K562 (cell line): ENCODE data around the gene SEPTIN12. TPM values are rescaled to one million over a fixed set of nuclear protein-coding genes. Genes with fewer than 3 reads are reported as not detected.

Experiments
- ATAC-seq: fragments of 200-7000 bp; cut with Tn5 transposase; 3 replicates; pipeline ENCODE4 v1.9.1; 2020; ENCODE audit warnings: moderate library complexity
- BruUV-seq: library from RNA; stranded (reverse); fragments of 400-500 nt; replicated peaks from 2 replicates; lab custom pipeline; 2021; lab: Mats Ljungman, UMichigan
- CTCF ChIA-PET: fragments of 300-600 bp; formaldehyde crosslinking; extraction: SDS; loops from one replicate; lab custom pipeline; 2021; ENCODE audit warnings: low intra/inter-chr PET ratio; lab: Yijun Ruan, JAX
- POLR2A ChIA-PET: fragments of 300-600, 350-650 bp; sonication (Branson Sonifier 250); formaldehyde crosslinking; extraction: SDS; loops from one replicate; lab custom pipeline; 2021; ENCODE audit warnings: antibody characterized with exemption, inconsistent platforms; lab: Yijun Ruan, JAX
- DNase-seq, 4 experiments: peaks; one replicate each; pipeline versions ENCODE4 v3.0.0 to v3.0.0-alpha.2; 2011 to 2018; ENCODE audit warnings: low spot score in 3 of 4, mixed read lengths in 3 of 4; ENCODE audit errors: extremely low read depth in 1 of 4
- FAIRE-seq: peaks from 2 replicates; lab custom pipeline; 2011; peaks lifted over from hg19 to GRCh38; lab: Jason Lieb, UNC
- H2AFZ ChIP-seq: 2 replicates; pipeline ENCODE4 v1.6.0; 2011; ENCODE audit warnings: low read depth, low read length, control low read depth, inconsistent platforms
- H3K27ac ChIP-seq: fragments of 200-600 bp; 3 replicates; pipeline ENCODE4 v1.8.0; 2011; ENCODE audit warnings: low read depth, mild to moderate bottlenecking, control low read depth, inconsistent platforms, low read length, moderate library complexity, mixed read lengths; ENCODE audit errors: extremely low read depth
- H3K27me3 ChIP-seq, 2 experiments: fragments of 300-600 bp in 1 of 2; 2 replicates in 1 of 2; 3 replicates in 1 of 2; pipeline versions ENCODE4 v1.6.0 to v1.8.0; 2011; ENCODE audit warnings: inconsistent platforms in 2 of 2, low read length in 2 of 2, mild to moderate bottlenecking in 1 of 2, mixed read lengths in 1 of 2, moderate library complexity in 1 of 2; ENCODE audit not compliant: control insufficient read depth in 2 of 2, insufficient read depth in 2 of 2
- H3K36me3 ChIP-seq: fragments of 300-600 bp; 3 replicates; pipeline ENCODE4 v1.8.0; 2011; ENCODE audit warnings: mild to moderate bottlenecking, low read length, inconsistent platforms; ENCODE audit not compliant: control insufficient read depth, insufficient read depth
- H3K4me1 ChIP-seq, 2 experiments: fragments of 200-600 bp in 1 of 2; replicated peaks in 1 of 2; 2 replicates in 1 of 2; 3 replicates in 1 of 2; pipeline versions ENCODE4 v1.5.1 to v1.8.0; 2011; ENCODE audit warnings: inconsistent platforms in 2 of 2, low read length in 2 of 2, mild to moderate bottlenecking in 1 of 2, mixed read lengths in 1 of 2, moderate library complexity in 1 of 2; ENCODE audit not compliant: control insufficient read depth in 2 of 2, insufficient read depth in 2 of 2
- H3K4me2 ChIP-seq: 2 replicates; pipeline ENCODE4 v1.6.1; 2011; ENCODE audit warnings: low read length, control low read depth, inconsistent platforms, mixed read lengths; ENCODE audit not compliant: insufficient read depth
- H3K4me3 ChIP-seq: fragments of 200-600 bp; sonication (generic), shearing (Covaris generic); 2 replicates; pipeline ENCODE4 v1.5.1; 2016; ENCODE audit warnings: control low read depth, inconsistent platforms
- H3K79me2 ChIP-seq: fragments of 200-600 bp; 3 replicates; pipeline ENCODE4 v1.8.0; 2011; ENCODE audit warnings: low read length, inconsistent platforms; ENCODE audit not compliant: control insufficient read depth, insufficient read depth
- H3K9ac ChIP-seq, 2 experiments: 2 replicates each; pipeline versions ENCODE4 v1.6.0 to v1.6.1; 2011; ENCODE audit warnings: low read depth in 2 of 2, low read length in 2 of 2, control low read depth in 1 of 2, inconsistent platforms in 1 of 2, mild to moderate bottlenecking in 1 of 2, mixed read lengths in 1 of 2; ENCODE audit not compliant: insufficient read depth in 1 of 2
- H3K9me1 ChIP-seq: one replicate; pipeline ENCODE4 v1.6.0; 2011; ENCODE audit warnings: inconsistent platforms, mild to moderate bottlenecking, low read length, moderate library complexity; ENCODE audit not compliant: control insufficient read depth, insufficient read depth
- H3K9me3 ChIP-seq: replicated peaks from 2 replicates; pipeline ENCODE4 v1.5.1; 2011; ENCODE audit warnings: low read depth, low read length, inconsistent platforms; ENCODE audit not compliant: control insufficient read depth, insufficient read depth
- H4K20me1 ChIP-seq: replicated peaks from 2 replicates; pipeline ENCODE4 v1.6.1; 2011; ENCODE audit warnings: low read length, inconsistent platforms, mixed read lengths; ENCODE audit not compliant: control insufficient read depth, insufficient read depth
- GTF2A2 ChIP-seq: IDR thresholded peaks from 2 replicates; pipeline ENCODE4 v1.6.1; 2016; ENCODE audit warnings: mild to moderate bottlenecking, missing genetic modification characterization, missing compliant biosample characterization
- HMG20B ChIP-seq: fragments of 250-450 bp; sonication (Bioruptor Pico); IDR thresholded peaks from 2 replicates; pipeline ENCODE4 v1.5.0; 2021; ENCODE audit warnings: mild to moderate bottlenecking
- ILK ChIP-seq: fragments of 450-650 bp; IDR thresholded peaks from 2 replicates; pipeline ENCODE4 v1.6.1; 2016; ENCODE audit warnings: missing genetic modification characterization, low read depth, mild to moderate bottlenecking, missing compliant biosample characterization, moderate library complexity, borderline replicate concordance
- NCOR1 ChIP-seq: fragments of 450-650 bp; IDR thresholded peaks from 2 replicates; pipeline ENCODE4 v1.6.1; 2016; ENCODE audit warnings: mild to moderate bottlenecking, moderate library complexity
- TAF9B ChIP-seq: fragments of 450-650 bp; IDR thresholded peaks from 2 replicates; pipeline ENCODE4 v1.6.1; 2018; ENCODE audit warnings: mild to moderate bottlenecking; ENCODE audit not compliant: partially characterized antibody
- TEAD4 ChIP-seq, 2 experiments: sonication (generic) in 1 of 2; formaldehyde crosslinking in 1 of 2; IDR thresholded peaks; 2 replicates each; pipeline versions ENCODE4 v1.6.1 to v1.8.0; 2012 to 2022; ENCODE audit warnings: borderline replicate concordance in 1 of 2, inconsistent platforms in 1 of 2, low read length in 1 of 2, mild to moderate bottlenecking in 1 of 2, missing genetic modification reagents in 1 of 2
- XRCC5 ChIP-seq: fragments of 200-400 bp; formaldehyde crosslinking; IDR thresholded peaks from 2 replicates; pipeline ENCODE4 v1.6.1; 2017; ENCODE audit warnings: low read depth, mild to moderate bottlenecking, low read length
- ZC3H4 ChIP-seq: sonication (generic); formaldehyde crosslinking; IDR thresholded peaks from 2 replicates; pipeline ENCODE4 v1.9.0; 2021; ENCODE audit warnings: missing genetic modification reagents, borderline replicate concordance
- ZKSCAN1 ChIP-seq: fragments of 150-350 bp; IDR thresholded peaks from 2 replicates; pipeline ENCODE4 v1.6.1; 2016; ENCODE audit warnings: low read depth, low read length
- WGBS: fragments of 100-300 bp; shearing (Covaris generic); methylation state at CpG from one replicate; pipeline ENCODE4 v1.1.6; 2016; ENCODE audit warnings: low coverage, mixed read lengths; ENCODE audit not compliant: insufficient coverage; ENCODE audit errors: missing lambda C conversion rate; 5-methylcytosine and 5-hydroxymethylcytosine counted together
- in situ Hi-C: fragments of 300-500 bp; cut with MboI; formaldehyde crosslinking; loops from 4 replicates; pipeline ENCODE4 v1.15.0; 2018; ENCODE audit warnings: inconsistent platforms, mixed read lengths
- intact Hi-C: fragments of 100-400 bp; cut with micrococcal nuclease; formaldehyde crosslinking; loops from 2 replicates; pipeline ENCODE4 v1.14.2; 2022
- polyA plus RNA-seq, 8 experiments: library from polyadenylated mRNA; depleted of rRNA in 4 of 8; stranded (reverse) in 5 of 8; unstranded in 3 of 8; fragments of >200 nt; fragmentation: Nextera tagmentation in 2 of 8; fragmentation: Illumina TruSeq in 1 of 8; extraction: Ambion mirVana in 2 of 8; extraction: Trizol in 1 of 8; gene quantifications; 2 replicates each; pipeline versions ENCODE4 v1.2.1 to v1.2.3, GENCODE V29; 2011 to 2014; ENCODE audit warnings: inconsistent platforms in 1 of 8, missing spikeins in 1 of 8
- total RNA-seq, 7 experiments: library from RNA; depleted of rRNA in 6 of 7; stranded (reverse); fragments of >200 nt in 6 of 7; fragmentation: Illumina TruSeq in 2 of 7; extraction: Trizol in 2 of 7; gene quantifications; 2 replicates each; pipeline versions ENCODE4 v1.2.1 to v1.2.3, GENCODE V29; 2011 to 2021; ENCODE audit warnings: low replicate concordance in 1 of 7

Gene SEPTIN12
- total and polyA plus RNA-seq, 9 of the 15 experiments (the other 6 are each of a cell fraction or from before 2014, with no cell fraction given): not detected

GRCh38 chr16:4828567-4829321 is 40.6 kb upstream of the SEPTIN12 start:
- 94% methylated on average over 11 of the region's 11 CpGs for whole genome bisulfite sequencing
- no peak overlapping the region for H3K4me3 ChIP-seq
- TF ChIP-seq TEAD4 (IDR thresholded peaks at IDR 0.05; ENCODE audit: low read length): no peak
- TF ChIP-seq TEAD4 (CRISPR knock-in tag; IDR thresholded peaks at IDR 0.05; ENCODE audit: borderline replicate concordance): no peak
- no peak for TF ChIP-seq ILK
- no peak for TF ChIP-seq ZKSCAN1
- no peak overlapping the region for H3K9ac ChIP-seq
- H3K4me1 ChIP-seq: peaks cover 0 to 2% of the 10 kb centered on the region in 2 experiments; a peak in 2 of 5 replicates
- ATAC-seq: no peak
- POLR2A ChIA-PET: interaction anchor here (1.5 kb wide), 1 partner anchor 56 kb away, joined by 3 read pairs; no protein-coding TSS in a partner anchor
- FAIRE-seq: no peak
- in situ Hi-C loops: no loop called here
- CTCF ChIA-PET: no interaction called here
- intact Hi-C loops: no loop called here
- peaks cover 10% of the 10 kb centered on the region; the same call in 1 of the 3 replicates for H3K79me2 ChIP-seq
- H3K4me2 ChIP-seq: no peak overlapping the region
- H3K9me3 ChIP-seq: no peaks in the 10 kb centered on the region
- H3K36me3 ChIP-seq: peaks cover 89% of the 10 kb centered on the region
- no TSS peak for BruUV-seq
- no peaks in the 10 kb centered on the region for H3K9me1 ChIP-seq
- no peaks in the 10 kb centered on the region for H3K27me3 ChIP-seq
- no peaks in the 10 kb centered on the region; the same call in 1 of the 2 replicates for H4K20me1 ChIP-seq
- DNase-seq: no peak
- no peak overlapping the region for H2AFZ ChIP-seq
- H3K27ac ChIP-seq: no peak overlapping the region

GRCh38 chr16:4826980-4827379 is 38.8 kb upstream of the SEPTIN12 start:
- no peak for ATAC-seq
- POLR2A ChIA-PET: interaction anchor here (1.0 to 1.1 kb wide), 2 partner anchors 9 to 15 kb away, joined by 3 read pairs; no protein-coding TSS in a partner anchor
- Histone ChIP-seq H2AFZ (no peak overlapping the region), H3K79me2 (no peaks in the 10 kb centered on the region), H3K36me3 (peaks cover 89% of the 10 kb centered on the region), H3K4me3 (no peak overlapping the region), H3K27me3 (no peaks in the 10 kb centered on the region), H3K9me1 (no peaks in the 10 kb centered on the region), H3K27ac (no peak overlapping the region), H3K9me3 (no peaks in the 10 kb centered on the region), H3K4me2 (no peak overlapping the region), H4K20me1 (no peaks in the 10 kb centered on the region), H3K9ac (no peak overlapping the region), H3K4me1 (no peaks in the 10 kb centered on the region)
- DNase-seq: no peak
- CTCF ChIA-PET: no interaction called here
- FAIRE-seq: no peak
- intact Hi-C loops: no loop called here
- in situ Hi-C loops: no loop called here
- no TSS peak for BruUV-seq
- whole genome bisulfite sequencing: 98% methylated on average over 10 of the region's 10 CpGs
- TF ChIP-seq GTF2A2 (tag) (no peak), NCOR1 (no peak), ZC3H4 (CRISPR knock-in tag) (no peak), HMG20B (CRISPR knock-in tag) (no peak), TAF9B (no peak), XRCC5 (no peak)
